Spinal cord (tissue), 10 donors: ENCODE data around the gene NOVA2. TPM values are rescaled to one million over a fixed set of nuclear protein-coding genes. Genes with fewer than 3 reads are reported as not detected.
A peak's percentile ranks its signal among the peaks of the same experiment; 100 is the strongest.

Source experiments
- DNase-seq, 6 donors: peaks; one replicate each; pipeline versions ENCODE4 v3.0.0 to v3.0.0-alpha.2; 2013 to 2015; ENCODE audit warnings: low spot score in 6 of 6, low read depth in 4 of 6
- H3K27ac ChIP-seq: one replicate; pipeline ENCODE4 v1.5.1; 2013; ENCODE audit warnings: low read depth, low read length, control low read depth
- H3K27me3 ChIP-seq: one replicate; pipeline ENCODE4 v1.6.1; 2013; ENCODE audit warnings: low read length; ENCODE audit not compliant: control insufficient read depth, insufficient read depth
- H3K36me3 ChIP-seq: one replicate; pipeline ENCODE4 v1.6.1; 2013; ENCODE audit warnings: low read length; ENCODE audit not compliant: control insufficient read depth, insufficient read depth
- H3K4me1 ChIP-seq: one replicate; pipeline ENCODE4 v1.6.1; 2013; ENCODE audit warnings: low read length; ENCODE audit not compliant: control insufficient read depth, insufficient read depth
- H3K4me3 ChIP-seq: one replicate; pipeline ENCODE4 v1.5.1; 2013; ENCODE audit warnings: low read depth, low read length, control low read depth
- H3K9me3 ChIP-seq: one replicate; pipeline ENCODE4 v1.6.1; 2013; ENCODE audit warnings: low read length; ENCODE audit not compliant: control insufficient read depth, insufficient read depth
- WGBS: methylation state at CpG from one replicate; pipeline ENCODE4 v1.1.5; 2013; ENCODE audit warnings: missing lambda C conversion rate; ENCODE audit not compliant: insufficient coverage; 5-methylcytosine and 5-hydroxymethylcytosine counted together
- polyA plus RNA-seq, 2 donors: library from polyadenylated mRNA; unstranded; fragments of 120-200 nt; gene quantifications; one replicate each; pipeline ENCODE4 v1.2.1, GENCODE V29; 2013; ENCODE audit not compliant: insufficient read length in 2 of 2
- total RNA-seq, 2 donors: library from RNA; depleted of rRNA in 1 of 2; stranded (reverse); fragments of 120-200 nt in 1 of 2; fragments of >200 nt in 1 of 2; gene quantifications; one replicate each; pipeline versions ENCODE4 v1.2.3 to v1.2.4, GENCODE V29; 2013 to 2014
- donor health status: healthy.

The NOVA2 gene
- total and polyA plus RNA-seq, 4 donors, result 5.4 to 52.4 (median 27.5) TPM

GRCh38 chr19:45954156-45954555 lies 19.5 kb downstream of the NOVA2 start:
- peak overlapping the region; percentile 64 for H3K27ac ChIP-seq
- peaks cover 80% of the 10 kb centered on the region for H3K36me3 ChIP-seq
- H3K4me1 ChIP-seq, result peaks cover 38% of the 10 kb centered on the region
- no peak overlapping the region for H3K4me3 ChIP-seq
- H3K27me3 ChIP-seq, result no peaks in the 10 kb centered on the region
- no peaks in the 10 kb centered on the region for H3K9me3 ChIP-seq
- WGBS, result 5% methylated on average over 9 of the region's 9 CpGs
- peak in 5 of 6 donors; percentile 76 to 97 (median 86) for DNase-seq

DNA sequence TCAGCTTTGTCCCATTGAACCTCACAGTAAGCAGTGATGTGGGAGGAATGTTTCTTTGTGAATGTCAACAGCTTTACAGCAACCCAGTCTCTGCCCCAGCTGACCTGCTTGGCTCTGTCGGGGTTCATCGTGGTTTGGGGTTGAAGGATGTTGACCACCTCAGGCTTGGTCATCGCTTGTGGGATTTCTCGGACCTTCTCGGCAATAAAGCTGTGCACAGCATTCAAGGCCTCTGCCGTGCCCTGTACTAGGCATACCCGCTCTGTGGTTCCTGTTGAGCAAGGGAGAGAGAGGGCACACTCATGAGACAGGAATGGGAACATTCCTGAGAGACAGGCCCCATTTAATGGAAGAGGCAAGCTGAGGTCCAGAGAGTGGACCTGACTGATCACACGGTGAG lies 20.0 kb downstream of the NOVA2 start:
- 66% methylated on average over 8 of the region's 8 CpGs for WGBS

GRCh38 chr19:45952686-45953505 lies 20.8 kb downstream of the NOVA2 start:
- no peak overlapping the region for H3K27ac ChIP-seq
- H3K4me1 ChIP-seq, result peaks cover 38% of the 10 kb centered on the region
- peak in 2 of 6 donors; percentile 54 to 67 for DNase-seq
- no peaks in the 10 kb centered on the region for H3K27me3 ChIP-seq
- H3K36me3 ChIP-seq, result peaks cover 75% of the 10 kb centered on the region
- WGBS, result 25% methylated on average over 34 of the region's 43 CpGs
- H3K9me3 ChIP-seq, result no peaks in the 10 kb centered on the region
- H3K4me3 ChIP-seq, result no peak overlapping the region

More for the DNA sequence above, 20.0 kb downstream of the NOVA2 start:
- Histone ChIP-seq H3K27me3 (no peaks in the 10 kb centered on the region), H3K4me1 (peaks cover 38% of the 10 kb centered on the region), H3K9me3 (no peaks in the 10 kb centered on the region), H3K4me3 (no peak overlapping the region), H3K36me3 (peaks cover 75% of the 10 kb centered on the region), H3K27ac (peak overlapping the region; percentile 64)
- DNase-seq, result no peak

DNA sequence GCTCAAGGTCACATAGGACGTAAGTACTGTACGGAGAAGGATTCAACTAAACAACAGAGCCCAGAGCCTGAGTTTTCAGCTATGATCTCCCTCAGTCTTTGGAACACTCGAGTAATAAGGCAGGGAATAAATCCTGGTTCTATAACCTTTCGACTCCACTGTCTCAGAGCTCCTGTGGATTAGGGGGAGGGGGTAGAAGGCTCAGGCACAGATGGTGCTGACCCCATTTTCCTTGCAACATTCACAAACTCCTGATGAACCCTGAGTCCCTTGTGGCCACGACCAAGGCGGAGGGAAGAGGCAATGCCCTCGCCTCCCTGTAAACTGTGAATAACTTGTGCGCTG lies 21.4 kb downstream of the NOVA2 start:
- peaks cover 75% of the 10 kb centered on the region for H3K36me3 ChIP-seq
- no peak for DNase-seq
- H3K27me3 ChIP-seq, result no peaks in the 10 kb centered on the region
- H3K4me1 ChIP-seq, result peaks cover 38% of the 10 kb centered on the region
- H3K9me3 ChIP-seq, result no peaks in the 10 kb centered on the region
- H3K4me3 ChIP-seq, result no peak overlapping the region
- no peak overlapping the region for H3K27ac ChIP-seq
- 29% methylated on average over 4 of the region's 8 CpGs for WGBS

DNA sequence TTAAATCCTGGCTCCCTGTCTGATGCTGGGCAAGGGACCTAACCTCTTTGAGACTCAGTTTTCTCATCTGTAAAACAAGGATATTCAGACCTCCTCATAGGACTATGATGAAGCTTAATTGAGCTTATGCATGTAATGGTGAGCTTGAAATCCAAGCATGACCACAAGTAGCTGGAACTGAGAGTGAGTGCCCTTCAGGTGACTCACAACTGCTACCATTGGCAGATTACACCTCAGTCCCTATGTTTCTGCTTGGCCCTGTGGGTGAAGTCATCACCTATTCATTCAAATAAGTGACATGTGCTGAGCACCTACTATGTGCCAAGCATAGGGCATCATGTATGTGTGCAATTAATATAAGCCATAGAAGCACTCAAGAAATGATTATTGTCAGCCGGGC lies 25.7 kb downstream of the NOVA2 start:
- Histone ChIP-seq H3K27me3 (no peaks in the 10 kb centered on the region), H3K27ac (no peak overlapping the region), H3K36me3 (peaks cover 75% of the 10 kb centered on the region), H3K4me3 (no peak overlapping the region), H3K4me1 (peaks cover 6% of the 10 kb centered on the region), H3K9me3 (no peaks in the 10 kb centered on the region)
- 100% methylated on average over 1 of the region's 1 CpG for WGBS
- no peak for DNase-seq

GRCh38 chr19:45940515-45940805 lies 33.2 kb downstream of the NOVA2 start:
- WGBS, result 73% methylated on average over 32 of the region's 32 CpGs
- peaks cover 6% of the 10 kb centered on the region for H3K4me1 ChIP-seq
- H3K4me3 ChIP-seq, result no peak overlapping the region
- H3K27me3 ChIP-seq, result no peaks in the 10 kb centered on the region
- peaks cover 80% of the 10 kb centered on the region for H3K36me3 ChIP-seq
- DNase-seq, result no peak
- no peaks in the 10 kb centered on the region for H3K9me3 ChIP-seq
- H3K27ac ChIP-seq, result no peak overlapping the region

DNA sequence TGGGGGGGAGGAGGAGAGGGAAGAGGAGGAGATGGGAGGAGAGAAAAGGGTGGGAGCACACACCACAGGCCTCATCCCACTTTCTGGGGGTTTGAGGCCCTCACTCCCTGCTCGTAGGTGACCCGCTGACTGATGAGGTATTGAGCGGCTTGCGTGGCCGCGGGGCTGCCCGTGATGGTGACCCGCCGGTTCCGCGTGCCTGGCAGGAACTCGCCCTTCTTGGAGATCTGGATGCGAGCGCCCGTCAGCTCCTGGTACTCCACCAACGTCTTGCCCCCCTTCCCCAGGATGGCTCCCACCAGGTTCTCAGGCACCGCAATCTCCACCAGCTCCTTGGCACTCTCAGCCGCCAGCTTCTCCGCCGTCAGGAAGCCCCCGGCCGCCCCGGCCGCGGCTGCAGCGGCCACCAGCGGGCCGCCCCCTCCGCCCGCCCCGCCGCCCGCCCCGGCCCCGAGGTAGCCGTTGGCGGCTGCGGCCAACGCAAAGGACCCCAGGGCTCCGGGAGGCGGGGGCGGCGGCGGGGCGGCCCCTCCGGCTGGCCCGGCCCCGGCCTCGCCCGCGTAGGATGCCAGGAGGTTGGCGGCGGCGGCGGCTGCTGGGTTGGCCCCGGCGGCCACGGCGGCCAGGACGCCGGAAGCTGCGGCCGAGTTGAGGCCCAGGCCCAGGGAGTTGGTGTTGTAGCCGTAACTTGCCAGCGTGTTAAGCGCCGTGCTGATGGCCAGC lies 33.7 kb downstream of the NOVA2 start:
- WGBS, result 57% methylated on average over 66 of the region's 67 CpGs
- no peak overlapping the region for H3K27ac ChIP-seq
- H3K27me3 ChIP-seq, result no peaks in the 10 kb centered on the region
- H3K4me3 ChIP-seq, result no peak overlapping the region
- DNase-seq, result no peak
- H3K36me3 ChIP-seq, result peaks cover 80% of the 10 kb centered on the region
- H3K9me3 ChIP-seq, result no peaks in the 10 kb centered on the region
- peaks cover 10% of the 10 kb centered on the region for H3K4me1 ChIP-seq

- H3K36me3 ChIP-seq, result peaks cover 78% of the 10 kb centered on the region
- WGBS, result 75% methylated on average over 2 of the region's 3 CpGs
- DNase-seq, result no peak
- no peak overlapping the region for H3K4me3 ChIP-seq
- H3K4me1 ChIP-seq, result peaks cover 10% of the 10 kb centered on the region
- no peaks in the 10 kb centered on the region for H3K27me3 ChIP-seq
- H3K27ac ChIP-seq, result no peak overlapping the region
- H3K9me3 ChIP-seq, result no peaks in the 10 kb centered on the region
These were observed 34.8 kb downstream of the NOVA2 start for GRCh38 chr19:45938733-45939319.

DNA sequence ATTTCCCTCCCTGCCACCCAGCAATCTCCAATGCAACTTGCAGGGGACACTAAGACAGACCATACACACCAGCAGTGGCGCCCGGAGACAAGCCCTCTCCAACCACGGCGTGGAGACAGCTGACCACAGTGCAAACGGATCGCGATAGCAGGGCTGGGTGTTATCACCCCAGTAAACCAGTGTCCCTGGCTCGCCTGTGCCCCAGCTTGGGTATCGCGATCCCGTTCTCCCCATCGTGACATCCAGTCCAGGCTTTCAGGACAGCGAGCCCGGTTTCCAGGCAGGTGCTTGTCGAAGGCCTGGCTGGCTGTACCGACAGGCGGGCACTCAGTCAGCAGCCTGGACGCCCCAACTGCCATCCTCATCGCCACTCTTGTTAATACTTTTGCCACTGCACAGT lies 38.4 kb downstream of the NOVA2 start:
- WGBS, result 72% methylated on average over 18 of the region's 19 CpGs
- Histone ChIP-seq H3K27me3 (no peaks in the 10 kb centered on the region), H3K36me3 (peaks cover 59% of the 10 kb centered on the region)

More for the DNA sequence above, 38.4 kb downstream of the NOVA2 start:
- no peak overlapping the region for H3K4me3 ChIP-seq
- H3K4me1 ChIP-seq, result peaks cover 10% of the 10 kb centered on the region
- no peak for DNase-seq
- H3K27ac ChIP-seq, result no peak overlapping the region
- H3K9me3 ChIP-seq, result no peaks in the 10 kb centered on the region
